ENCODE results near the gene KRTAP21-1. TPM values are rescaled to one million over a fixed set of nuclear protein-coding genes. Genes with fewer than 3 reads are reported as not detected.
"Not testable (repeated sequence)": the region's sequence is repeated elsewhere in the genome, so short reads cannot be mapped to it uniquely, and the experiment has no call there.

The KRTAP21-1 gene
- total RNA-seq (2014; rRNA removed; shearing (Covaris generic)): not detected in 2 replicates

GRCh38 chr21:30755328-30755727 is at the start of gene KRTAP21-1:
KRTAP21-1 (minus strand) TSS chr21:30755428; CDS start chr21:30755378, 50 bp downstream.
- H3K27me3 ChIP-seq (ENCODE audit: control insufficient read depth, insufficient read depth, low read length); DNase-seq; H3K36me3 ChIP-seq (replicated peaks; ENCODE audit: control insufficient read depth, insufficient read depth, low read length); H3K4me3 ChIP-seq (ENCODE audit: insufficient read depth, low read depth, low read length): not testable (repeated sequence)

- no peaks in the 10 kb centered on the region for H3K36me3 ChIP-seq (replicated peaks; ENCODE audit: control insufficient read depth, insufficient read depth, low read length)
- no peak for DNase-seq
- no peaks in the 10 kb centered on the region for H3K27me3 ChIP-seq (ENCODE audit: control insufficient read depth, insufficient read depth, low read length)
- H3K4me3 ChIP-seq (ENCODE audit: insufficient read depth, low read depth, low read length): no peak overlapping the region
These were observed 45.4 kb upstream of the KRTAP21-1 start for GRCh38 chr21:30800605-30801004.

DNA sequence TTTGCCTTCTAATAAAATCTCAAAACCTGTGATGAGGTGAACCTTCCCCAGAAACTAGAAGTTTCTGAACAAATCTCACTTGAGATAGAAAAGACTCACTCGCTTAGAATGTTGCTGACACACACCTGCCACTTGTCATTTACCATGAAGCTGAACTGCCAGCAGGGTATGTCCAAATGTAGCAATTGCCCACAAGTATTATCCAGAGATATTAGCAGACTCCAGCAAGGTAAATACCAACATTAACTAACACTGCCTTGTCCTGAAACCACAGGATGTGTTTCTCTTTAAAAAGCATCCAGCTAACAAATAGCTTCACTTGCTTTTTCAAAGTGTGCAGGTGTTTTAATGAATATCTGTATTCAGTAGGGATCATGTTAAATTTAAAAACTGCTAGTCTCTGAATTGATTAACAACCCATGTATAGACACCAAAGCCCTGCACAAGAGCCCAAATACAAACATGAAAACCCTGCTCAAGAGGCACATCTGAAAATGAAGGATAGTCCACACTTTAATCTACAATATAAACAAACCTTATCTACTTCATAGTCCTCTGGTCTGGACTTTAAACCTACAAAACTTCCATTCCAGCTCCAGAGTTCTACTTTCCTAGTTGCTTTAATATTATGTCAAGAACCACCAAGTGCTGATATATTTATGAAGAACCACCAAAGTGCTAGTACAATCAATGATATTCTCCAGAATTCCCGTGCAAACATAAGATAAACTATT is 38.5 kb upstream of the KRTAP21-1 start:
- DNase-seq: no peak
- Histone ChIP-seq H3K27me3 (ENCODE audit: control insufficient read depth, insufficient read depth, low read length) (no peaks in the 10 kb centered on the region), H3K36me3 (replicated peaks; ENCODE audit: control insufficient read depth, insufficient read depth, low read length) (no peaks in the 10 kb centered on the region), H3K4me3 (ENCODE audit: insufficient read depth, low read depth, low read length) (no peak overlapping the region)

- no peaks in the 10 kb centered on the region for H3K27me3 ChIP-seq (ENCODE audit: control insufficient read depth, insufficient read depth, low read length)
- DNase-seq: no peak
- H3K36me3 ChIP-seq (replicated peaks; ENCODE audit: control insufficient read depth, insufficient read depth, low read length): no peaks in the 10 kb centered on the region
These were observed 24.0 kb upstream of the KRTAP21-1 start for GRCh38 chr21:30779249-30779648.

DNA sequence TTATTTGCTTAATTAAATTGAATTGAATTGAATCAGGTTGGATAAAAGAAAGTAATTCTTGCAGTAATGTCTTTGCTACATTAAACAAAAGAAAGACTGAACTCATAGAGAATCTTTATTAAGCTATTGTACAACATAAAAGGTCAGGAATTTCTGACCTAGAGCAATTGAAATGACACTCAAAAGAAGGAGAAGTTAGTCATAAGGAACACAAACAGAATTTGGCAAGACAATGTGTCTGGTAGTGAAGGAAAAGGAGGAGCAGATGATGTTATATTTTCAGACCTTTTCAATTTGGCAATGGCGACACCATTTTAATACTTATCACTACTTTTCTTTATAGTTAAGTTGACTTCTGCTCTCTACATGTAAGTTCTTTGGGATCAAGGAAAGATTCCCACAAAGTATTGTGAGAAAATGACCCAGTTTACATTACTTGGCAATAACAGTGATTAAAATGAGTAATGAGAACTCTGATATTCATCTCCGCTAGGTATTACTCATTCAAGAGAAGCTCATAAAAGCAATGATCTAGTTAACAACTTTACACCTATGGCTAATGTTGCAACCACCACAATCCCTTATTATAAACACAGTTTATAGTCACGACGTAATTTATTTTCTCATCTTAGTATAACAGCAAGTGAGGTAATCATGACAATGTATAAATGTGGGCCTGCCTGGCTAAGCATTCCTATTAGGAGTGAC is 14.7 kb upstream of the KRTAP21-1 start:
- DNase-seq: no peak
- Histone ChIP-seq H3K4me3 (ENCODE audit: insufficient read depth, low read depth, low read length) (no peak overlapping the region), H3K27me3 (ENCODE audit: control insufficient read depth, insufficient read depth, low read length) (no peaks in the 10 kb centered on the region), H3K36me3 (replicated peaks; ENCODE audit: control insufficient read depth, insufficient read depth, low read length) (no peaks in the 10 kb centered on the region)

More at GRCh38 chr21:30779249-30779648, 24.0 kb upstream of the KRTAP21-1 start:
- H3K4me3 ChIP-seq (ENCODE audit: insufficient read depth, low read depth, low read length): no peak overlapping the region

DNA sequence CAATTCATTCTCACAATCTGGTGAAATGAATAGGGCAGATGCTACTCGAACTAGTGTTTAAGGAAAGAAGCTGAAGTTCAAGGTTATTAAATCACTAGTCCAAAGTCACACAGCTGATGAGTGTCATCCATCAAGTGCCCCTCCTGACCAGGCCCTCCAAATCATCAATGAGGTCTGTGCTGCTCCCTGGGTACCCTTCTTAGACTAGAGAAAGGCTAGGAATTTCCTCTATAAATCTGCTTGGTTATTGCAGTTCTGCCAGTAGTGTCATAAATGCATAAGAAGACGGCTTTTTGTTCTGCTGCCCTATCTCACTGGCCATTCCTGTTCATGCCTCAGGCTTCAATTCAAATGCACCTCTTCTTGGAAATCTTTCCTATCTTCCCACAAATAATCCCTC is 5.5 kb upstream of the KRTAP21-1 start:
- H3K4me3 ChIP-seq (ENCODE audit: insufficient read depth, low read depth, low read length): no peak overlapping the region
- no peak for DNase-seq
- no peaks in the 10 kb centered on the region for H3K36me3 ChIP-seq (replicated peaks; ENCODE audit: control insufficient read depth, insufficient read depth, low read length)
- H3K27me3 ChIP-seq (ENCODE audit: control insufficient read depth, insufficient read depth, low read length): no peaks in the 10 kb centered on the region

- Histone ChIP-seq H3K36me3 (replicated peaks; ENCODE audit: control insufficient read depth, insufficient read depth, low read length) (no peaks in the 10 kb centered on the region), H3K4me3 (ENCODE audit: insufficient read depth, low read depth, low read length) (no peak overlapping the region), H3K27me3 (ENCODE audit: control insufficient read depth, insufficient read depth, low read length) (no peaks in the 10 kb centered on the region)
- DNase-seq: no peak
These were observed 3.1 kb upstream of the KRTAP21-1 start for GRCh38 chr21:30758306-30758705.

GRCh38 chr21:30747159-30747558 is 8.1 kb downstream of the KRTAP21-1 start, which contains the start of gene KRTAP21-2:
KRTAP21-2 (minus strand) TSS chr21:30747259; CDS start chr21:30747202, 57 bp downstream.
- Histone ChIP-seq H3K4me3 (ENCODE audit: insufficient read depth, low read depth, low read length) (no peak within 1 kb of the TSS), H3K27me3 (ENCODE audit: control insufficient read depth, insufficient read depth, low read length) (no peaks in the 10 kb centered on the region), H3K36me3 (replicated peaks; ENCODE audit: control insufficient read depth, insufficient read depth, low read length) (no peaks in the 10 kb centered on the region)
- no peak for DNase-seq

GRCh38 chr21:30740462-30740861 is 14.8 kb downstream of the KRTAP21-1 start:
- Histone ChIP-seq H3K36me3 (replicated peaks; ENCODE audit: control insufficient read depth, insufficient read depth, low read length) (no peaks in the 10 kb centered on the region), H3K4me3 (ENCODE audit: insufficient read depth, low read depth, low read length) (no peak overlapping the region), H3K27me3 (ENCODE audit: control insufficient read depth, insufficient read depth, low read length) (no peaks in the 10 kb centered on the region)
- DNase-seq: no peak

GRCh38 chr21:30733026-30733425 is 22.2 kb downstream of the KRTAP21-1 start:
- DNase-seq: no peak
- no peaks in the 10 kb centered on the region for H3K36me3 ChIP-seq (replicated peaks; ENCODE audit: control insufficient read depth, insufficient read depth, low read length)
- no peak overlapping the region for H3K4me3 ChIP-seq (ENCODE audit: insufficient read depth, low read depth, low read length)

GRCh38 chr21:30726726-30727125 is 28.5 kb downstream of the KRTAP21-1 start:
- H3K36me3 ChIP-seq (replicated peaks; ENCODE audit: control insufficient read depth, insufficient read depth, low read length): no peaks in the 10 kb centered on the region
- no peak for DNase-seq
- H3K4me3 ChIP-seq (ENCODE audit: insufficient read depth, low read depth, low read length): no peak overlapping the region
- H3K27me3 ChIP-seq (ENCODE audit: control insufficient read depth, insufficient read depth, low read length): no peaks in the 10 kb centered on the region

More at GRCh38 chr21:30733026-30733425, 22.2 kb downstream of the KRTAP21-1 start:
- H3K27me3 ChIP-seq (ENCODE audit: control insufficient read depth, insufficient read depth, low read length): no peaks in the 10 kb centered on the region

DNA sequence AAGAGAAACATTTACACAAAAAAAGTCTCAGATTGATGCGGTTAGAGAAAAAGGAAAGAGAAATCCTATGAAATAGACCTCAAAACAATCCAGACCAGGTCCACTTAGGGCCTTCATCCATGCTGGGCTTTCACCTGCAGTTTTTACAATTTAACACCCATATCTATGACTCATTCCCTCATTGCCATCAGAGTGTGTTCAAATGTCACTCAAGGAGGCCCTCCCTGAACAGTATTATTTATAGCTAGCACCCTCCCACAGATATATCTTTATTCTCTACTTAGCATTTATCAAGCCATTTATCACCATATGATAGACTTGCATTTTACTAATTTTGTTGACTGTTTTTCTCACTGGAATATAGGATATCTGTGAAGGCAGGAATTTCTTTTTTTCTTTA is 35.8 kb downstream of the KRTAP21-1 start:
- Histone ChIP-seq H3K27me3 (ENCODE audit: control insufficient read depth, insufficient read depth, low read length) (no peaks in the 10 kb centered on the region), H3K4me3 (ENCODE audit: insufficient read depth, low read depth, low read length) (no peak overlapping the region), H3K36me3 (replicated peaks; ENCODE audit: control insufficient read depth, insufficient read depth, low read length) (no peaks in the 10 kb centered on the region)
- DNase-seq: no peak

- Histone ChIP-seq H3K4me3 (ENCODE audit: insufficient read depth, low read depth, low read length) (no peak within 1 kb of the TSS), H3K36me3 (replicated peaks; ENCODE audit: control insufficient read depth, insufficient read depth, low read length) (no peaks in the 10 kb centered on the region), H3K27me3 (ENCODE audit: control insufficient read depth, insufficient read depth, low read length) (no peaks in the 10 kb centered on the region)
- no peak for DNase-seq
These were observed 36.9 kb downstream of the KRTAP21-1 start, which contains the start of gene KRTAP21-3 for GRCh38 chr21:30718239-30718909. KRTAP21-3 (minus strand) TSS chr21:30718777; CDS start chr21:30718759, 18 bp downstream.

GRCh38 chr21:30717105-30717504 is 38.1 kb downstream of the KRTAP21-1 start:
- Histone ChIP-seq H3K36me3 (replicated peaks; ENCODE audit: control insufficient read depth, insufficient read depth, low read length) (no peaks in the 10 kb centered on the region), H3K27me3 (ENCODE audit: control insufficient read depth, insufficient read depth, low read length) (no peaks in the 10 kb centered on the region), H3K4me3 (ENCODE audit: insufficient read depth, low read depth, low read length) (no peak overlapping the region)
- DNase-seq: no peak
